Measurements from ENCODE around the gene ZNHIT1.
"Not testable (repeated sequence)": the region's sequence is repeated elsewhere in the genome, so short reads cannot be mapped to it uniquely, and the experiment has no call there.

The ZNHIT1 gene

GRCh38 chr7:101245147-101245668 is 27.2 kb downstream of the ZNHIT1 start:
- peak overlapping the region; percentile 71 for H3K4me3 ChIP-seq (ENCODE audit: low read depth, low read length)
- in situ Hi-C loops (cut with HindIII; ENCODE audit: low sequenced_read_pairs), result no loop called here

GRCh38 chr7:101248276-101248675 is 30.3 kb downstream of the ZNHIT1 start:
- no peak for TF ChIP-seq CTCF (IDR thresholded peaks at IDR 0.05; ENCODE audit: low read depth, low read length, missing control alignments)
- in situ Hi-C loops (cut with HindIII; ENCODE audit: low sequenced_read_pairs), result no loop called here
- H3K4me3 ChIP-seq (ENCODE audit: low read depth, low read length), result no peak overlapping the region
- no peak for DNase-seq (ENCODE audit: low read depth)

More at GRCh38 chr7:101245147-101245668, 27.2 kb downstream of the ZNHIT1 start:
- DNase-seq (ENCODE audit: low read depth), result no peak
- no peak for TF ChIP-seq CTCF (IDR thresholded peaks at IDR 0.05; ENCODE audit: low read depth, low read length, missing control alignments)

- TF ChIP-seq CTCF (IDR thresholded peaks at IDR 0.05; ENCODE audit: low read depth, low read length, missing control alignments), result no peak
- no peak overlapping the region for H3K4me3 ChIP-seq (ENCODE audit: low read depth, low read length)
- in situ Hi-C loops (cut with HindIII; ENCODE audit: low sequenced_read_pairs), result no loop called here
- no peak for DNase-seq (ENCODE audit: low read depth)
These were observed 32.4 kb downstream of the ZNHIT1 start for GRCh38 chr7:101250324-101250723.

GRCh38 chr7:101251871-101252659 is 34.1 kb downstream of the ZNHIT1 start:
- peak; percentile 96 for DNase-seq (ENCODE audit: low read depth)
- no peak for TF ChIP-seq CTCF (IDR thresholded peaks at IDR 0.05; ENCODE audit: low read depth, low read length, missing control alignments)
- peak overlapping the region; percentile 80 for H3K4me3 ChIP-seq (ENCODE audit: low read depth, low read length)
- in situ Hi-C loops (cut with HindIII; ENCODE audit: low sequenced_read_pairs), result no loop called here

- DNase-seq (ENCODE audit: low read depth); in situ Hi-C loops (cut with HindIII; ENCODE audit: low sequenced_read_pairs); H3K4me3 ChIP-seq (ENCODE audit: low read depth, low read length): not testable (repeated sequence)
These were observed 35.2 kb downstream of the ZNHIT1 start for GRCh38 chr7:101253199-101253598.

- no peak for DNase-seq (ENCODE audit: low read depth)
- in situ Hi-C loops (cut with HindIII; ENCODE audit: low sequenced_read_pairs), result no loop called here
- TF ChIP-seq CTCF (IDR thresholded peaks at IDR 0.05; ENCODE audit: low read depth, low read length, missing control alignments), result no peak
- no peak overlapping the region for H3K4me3 ChIP-seq (ENCODE audit: low read depth, low read length)
These were observed 37.8 kb downstream of the ZNHIT1 start for GRCh38 chr7:101255796-101256195.

GRCh38 chr7:101258243-101258731 is 40.3 kb downstream of the ZNHIT1 start:
- no peak for TF ChIP-seq CTCF (IDR thresholded peaks at IDR 0.05; ENCODE audit: low read depth, low read length, missing control alignments)
- no peak for DNase-seq (ENCODE audit: low read depth)
- no peak overlapping the region for H3K4me3 ChIP-seq (ENCODE audit: low read depth, low read length)
- in situ Hi-C loops (cut with HindIII; ENCODE audit: low sequenced_read_pairs), result no loop called here

- DNase-seq (ENCODE audit: low read depth); in situ Hi-C loops (cut with HindIII; ENCODE audit: low sequenced_read_pairs); H3K4me3 ChIP-seq (ENCODE audit: low read depth, low read length): not testable (repeated sequence)
These were observed 46.2 kb downstream of the ZNHIT1 start for GRCh38 chr7:101264102-101264706.
